Upper lobe of left lung (tissue), 6 donors: ENCODE measurements around the gene DISP3. TPM values are rescaled to one million over a fixed set of nuclear protein-coding genes. Genes with fewer than 3 reads are reported as not detected.

Experiments
- ATAC-seq, 2 donors: fragments of 200-7000 bp; cut with Tn5 transposase; one replicate each; pipeline ENCODE4 v1.9.1; 2022; ENCODE audit warnings: mild to moderate bottlenecking in 2 of 2, moderate library complexity in 2 of 2; ENCODE audit not compliant: low FRiP score in 2 of 2
- DNase-seq, 2 donors: peaks; one replicate each; pipeline ENCODE4 v3.0.0-alpha.2; 2019 to 2020
- H3K27ac ChIP-seq, 4 donors: fragments of 200-600 bp; sonication (generic); one replicate each; pipeline ENCODE4 v1.5.1; 2016 to 2019
- H3K27me3 ChIP-seq, 4 donors: fragments of 200-600 bp; sonication (generic); one replicate each; pipeline ENCODE4 v1.5.1; 2017 to 2019
- H3K36me3 ChIP-seq, 4 donors: fragments of 200-600 bp; sonication (generic); one replicate each; pipeline ENCODE4 v1.5.1; 2016 to 2019
- H3K4me1 ChIP-seq, 4 donors: fragments of 200-600 bp; sonication (generic); one replicate each; pipeline ENCODE4 v1.5.1; 2018 to 2019
- H3K4me3 ChIP-seq, 4 donors: fragments of 200-600 bp; sonication (generic); one replicate each; pipeline ENCODE4 v1.5.1; 2017 to 2019; ENCODE audit warnings: mild to moderate bottlenecking in 2 of 4, moderate library complexity in 1 of 4
- H3K9me3 ChIP-seq, 4 donors: fragments of 200-600 bp; sonication (generic); one replicate each; pipeline ENCODE4 v1.5.1; 2018 to 2019
- EP300 ChIP-seq, 4 donors: sonication (generic); formaldehyde crosslinking; IDR thresholded peaks; one replicate each; pipeline ENCODE4 v1.5.1; 2017; ENCODE audit warnings: antibody characterized with exemption in 4 of 4, control low read depth in 2 of 4
- POLR2A ChIP-seq, 4 donors: fragments of 450-650 bp; IDR thresholded peaks; one replicate each; pipeline ENCODE4 v1.5.1; 2016 to 2017; ENCODE audit warnings: antibody characterized with exemption in 4 of 4, mild to moderate bottlenecking in 2 of 4
- POLR2AphosphoS5 ChIP-seq, 2 donors: sonication (generic); formaldehyde crosslinking; IDR thresholded peaks; one replicate each; pipeline ENCODE4 v1.5.1; 2017; ENCODE audit warnings: antibody characterized with exemption in 2 of 2
- WGBS, 2 donors: methylation state at CpG; one replicate each; pipeline ENCODE4 v1.1.5; 2017 to 2018; 5-methylcytosine and 5-hydroxymethylcytosine counted together
- total RNA-seq, 6 donors: library from RNA; depleted of rRNA in 4 of 6; stranded (reverse); fragments of >200 nt in 4 of 6; gene quantifications; one replicate each; pipeline versions ENCODE4 v1.1.0 to v1.2.1, GENCODE V29; 2016 to 2021
- TF ChIP-seq, protein P1 (sequence below), 6 experiments: fragments of 450-650 bp in 4 of 6; fragments of 200-600 bp in 2 of 6; sonication (generic) in 2 of 6; IDR thresholded peaks; one replicate each; pipeline ENCODE4 v1.5.1; 2016 to 2019; ENCODE audit warnings: antibody characterized with exemption in 6 of 6
- donor health status: DM: no; HTN: no; CAD: no; lungs with moderate emphysema.
- donor health status: DM: no; HTN: yes; CAD: no; lungs with severe emphysema.

DISP3 gene
- total RNA-seq, 6 donors from 2014 or later = 0.07 to 0.79 (median 0.09) TPM; not detected in 3

DNA sequence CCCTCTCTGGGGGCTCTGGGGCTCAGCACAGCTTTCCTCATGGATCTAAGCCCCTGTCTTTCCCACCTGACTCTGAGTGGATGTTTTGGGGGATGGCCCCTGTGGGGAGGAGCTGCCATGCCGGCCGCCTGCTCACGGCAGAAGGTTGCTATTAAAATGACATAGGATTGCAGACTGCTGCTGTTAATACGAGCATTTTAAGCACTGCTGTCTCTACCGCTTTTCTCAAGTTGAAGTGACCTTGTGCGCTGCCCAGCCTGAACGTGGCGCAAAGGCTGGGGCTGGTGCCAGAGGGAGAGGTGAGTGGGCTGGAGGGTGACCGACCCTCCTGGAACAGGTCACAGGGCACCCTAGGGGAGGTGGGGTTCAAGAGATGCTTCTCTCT is 58.4 kb downstream of the DISP3 start:
- Histone ChIP-seq H3K27me3 (no peaks in the 10 kb centered on the region), H3K4me3 (no peak overlapping the region), H3K9me3 (no peaks in the 10 kb centered on the region), H3K36me3 (no peaks in the 10 kb centered on the region), H3K27ac (no peak overlapping the region), H3K4me1 (no peaks in the 10 kb centered on the region)
- DNase-seq = no peak
- no peak for ATAC-seq
- no peak for TF ChIP-seq POLR2A (IDR thresholded peaks at IDR 0.05)
- no peak for TF ChIP-seq POLR2AphosphoS5 (IDR thresholded peaks at IDR 0.05)
- TF ChIP-seq, protein P1, sequence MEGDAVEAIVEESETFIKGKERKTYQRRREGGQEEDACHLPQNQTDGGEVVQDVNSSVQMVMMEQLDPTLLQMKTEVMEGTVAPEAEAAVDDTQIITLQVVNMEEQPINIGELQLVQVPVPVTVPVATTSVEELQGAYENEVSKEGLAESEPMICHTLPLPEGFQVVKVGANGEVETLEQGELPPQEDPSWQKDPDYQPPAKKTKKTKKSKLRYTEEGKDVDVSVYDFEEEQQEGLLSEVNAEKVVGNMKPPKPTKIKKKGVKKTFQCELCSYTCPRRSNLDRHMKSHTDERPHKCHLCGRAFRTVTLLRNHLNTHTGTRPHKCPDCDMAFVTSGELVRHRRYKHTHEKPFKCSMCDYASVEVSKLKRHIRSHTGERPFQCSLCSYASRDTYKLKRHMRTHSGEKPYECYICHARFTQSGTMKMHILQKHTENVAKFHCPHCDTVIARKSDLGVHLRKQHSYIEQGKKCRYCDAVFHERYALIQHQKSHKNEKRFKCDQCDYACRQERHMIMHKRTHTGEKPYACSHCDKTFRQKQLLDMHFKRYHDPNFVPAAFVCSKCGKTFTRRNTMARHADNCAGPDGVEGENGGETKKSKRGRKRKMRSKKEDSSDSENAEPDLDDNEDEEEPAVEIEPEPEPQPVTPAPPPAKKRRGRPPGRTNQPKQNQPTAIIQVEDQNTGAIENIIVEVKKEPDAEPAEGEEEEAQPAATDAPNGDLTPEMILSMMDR (IDR thresholded peaks at IDR 0.05) = no peak
- no peak for TF ChIP-seq EP300 (IDR thresholded peaks at IDR 0.05)
- WGBS, 2 donors = 75 to 83% methylated on average over 6 to 9 of the region's 9 CpGs

DNA sequence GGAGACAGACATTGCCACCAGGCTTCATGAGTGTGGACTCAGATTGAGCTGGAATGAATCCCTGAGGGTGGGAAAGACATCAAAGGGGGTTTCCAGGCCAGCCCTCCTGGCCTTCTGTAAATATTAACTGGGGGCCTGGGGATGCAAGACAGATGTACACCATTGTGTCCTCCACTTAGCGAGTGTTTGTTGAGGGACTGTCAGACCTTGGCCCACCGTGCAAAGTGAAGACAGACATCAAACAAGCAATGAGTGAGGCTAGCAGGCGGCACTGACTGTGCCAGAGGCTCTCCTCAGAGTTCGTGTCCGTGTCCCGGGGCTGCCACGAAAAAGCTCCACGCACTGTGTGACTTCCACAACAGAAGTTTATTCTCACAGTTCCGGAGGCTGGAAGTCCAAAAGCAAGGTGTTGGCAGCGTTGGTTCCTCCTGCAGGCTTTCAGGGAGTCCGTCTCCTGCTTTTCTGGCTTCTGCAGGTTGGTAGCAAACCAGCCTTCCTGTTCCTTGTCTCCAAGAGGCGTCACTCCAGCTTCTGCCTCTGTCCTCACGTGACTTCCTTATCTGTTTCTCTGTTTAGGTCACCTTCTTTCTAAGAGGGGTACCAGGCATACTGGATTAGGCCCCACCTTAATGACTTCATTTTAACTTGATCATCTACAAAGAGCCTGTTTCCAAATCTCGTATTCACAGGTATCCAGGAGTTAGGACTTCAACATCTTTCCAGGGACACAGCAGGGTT is 59.1 kb downstream of the DISP3 start:
- Histone ChIP-seq H3K9me3 (no peaks in the 10 kb centered on the region), H3K4me1 (no peaks in the 10 kb centered on the region), H3K27me3 (no peaks in the 10 kb centered on the region), H3K36me3 (no peaks in the 10 kb centered on the region), H3K27ac (no peak overlapping the region), H3K4me3 (no peak overlapping the region)
- WGBS, 2 donors = 58 to 81% methylated on average over 8 to 14 of the region's 14 CpGs
- ATAC-seq (no peak), DNase-seq (no peak)
- TF ChIP-seq EP300 (IDR thresholded peaks at IDR 0.05) (no peak), POLR2AphosphoS5 (IDR thresholded peaks at IDR 0.05) (no peak), POLR2A (IDR thresholded peaks at IDR 0.05) (no peak)
- TF ChIP-seq, protein P1 (IDR thresholded peaks at IDR 0.05) = no peak

DNA sequence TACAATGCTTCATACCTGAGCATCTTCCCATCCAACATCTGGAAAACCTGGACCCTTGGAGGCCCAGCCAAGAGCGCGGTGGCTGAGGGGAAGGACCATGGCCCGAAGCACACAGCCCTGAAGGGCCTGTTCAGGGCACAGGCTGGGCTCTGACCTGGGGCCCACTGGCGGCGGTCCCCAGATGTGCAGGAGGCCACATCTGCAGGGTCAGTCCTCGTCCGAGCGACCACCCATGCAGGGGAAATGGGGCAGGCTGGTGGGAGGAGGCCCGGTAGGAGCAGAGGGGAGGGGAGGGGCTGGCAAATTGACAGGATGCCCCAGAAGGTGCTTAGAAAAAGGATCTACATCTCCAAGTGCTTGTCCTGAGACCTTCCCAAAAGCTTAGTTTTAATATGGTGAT is 59.9 kb downstream of the DISP3 start:
- TF ChIP-seq, protein P1 (IDR thresholded peaks at IDR 0.05) = no peak
- ATAC-seq (no peak), DNase-seq (peak in 1 of 2 donors; percentile 52)
- no peaks in the 10 kb centered on the region for H3K36me3 ChIP-seq
- no peaks in the 10 kb centered on the region for H3K27me3 ChIP-seq
- no peak overlapping the region for H3K4me3 ChIP-seq
- no peaks in the 10 kb centered on the region for H3K4me1 ChIP-seq
- H3K9me3 ChIP-seq = no peaks in the 10 kb centered on the region
- 78% methylated on average over 9 of the region's 9 CpGs; no CpG with 5 or more reads in 1 of the 2 donors for WGBS, 2 donors
- no peak overlapping the region for H3K27ac ChIP-seq

DNA sequence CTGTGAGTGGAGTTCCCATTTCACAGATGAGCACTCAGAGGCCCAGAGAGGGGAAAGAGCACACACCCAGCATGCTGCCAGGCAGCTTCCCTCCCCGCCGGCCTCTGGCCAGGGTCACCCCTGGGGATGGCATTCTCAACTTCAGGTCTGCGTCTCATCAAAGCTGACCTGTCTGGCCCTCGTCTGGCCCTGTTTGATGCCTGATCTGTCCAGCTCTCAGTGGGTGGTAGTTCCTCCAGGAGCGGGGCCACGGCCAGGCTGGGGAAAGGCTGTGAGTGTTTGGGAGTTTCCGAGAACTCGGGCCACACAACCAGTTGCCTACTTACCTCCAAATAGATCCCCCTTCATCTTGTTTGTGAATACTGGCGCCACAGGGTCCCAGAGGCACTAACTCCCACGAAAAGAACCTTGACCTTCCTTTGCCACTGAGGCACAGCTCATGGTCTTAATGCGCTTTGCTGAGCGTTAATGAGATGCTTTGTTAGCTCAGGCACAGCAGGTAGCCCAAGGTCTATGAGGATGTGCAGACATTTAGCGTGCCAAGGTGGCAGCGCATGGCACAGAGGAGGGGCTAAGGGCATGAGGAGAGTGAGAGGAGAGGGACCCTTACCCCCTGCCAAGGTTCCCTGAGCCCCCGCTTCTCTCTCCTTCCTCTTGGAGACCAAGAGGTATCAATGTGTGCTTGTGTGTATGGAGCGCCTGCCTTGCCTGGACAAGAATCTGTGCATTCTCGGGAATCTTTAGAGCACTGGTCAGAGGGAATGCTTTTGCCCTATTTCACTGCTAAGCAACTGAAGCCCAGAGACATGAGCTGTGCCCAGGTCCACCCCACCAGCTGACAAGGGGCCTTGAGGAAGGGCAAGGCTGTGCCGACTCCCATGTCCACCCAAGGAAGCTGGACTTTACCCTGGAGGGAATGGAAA is 61.2 kb downstream of the DISP3 start:
- 60% methylated on average over 11 to 18 of the region's 18 CpGs for WGBS, 2 donors
- Histone ChIP-seq H3K4me3 (no peak overlapping the region), H3K4me1 (no peaks in the 10 kb centered on the region), H3K27me3 (no peaks in the 10 kb centered on the region), H3K36me3 (no peaks in the 10 kb centered on the region), H3K9me3 (no peaks in the 10 kb centered on the region), H3K27ac (no peak overlapping the region)
- ATAC-seq = no peak
- no peak for TF ChIP-seq POLR2AphosphoS5 (IDR thresholded peaks at IDR 0.05)
- TF ChIP-seq, protein P1 (IDR thresholded peaks at IDR 0.05) = no peak
- TF ChIP-seq POLR2A (IDR thresholded peaks at IDR 0.05) = no peak
- no peak for TF ChIP-seq EP300 (IDR thresholded peaks at IDR 0.05)
- DNase-seq = no peak
